Effector memory CD8-positive, alpha-beta T cell (primary cell): ENCODE results near the gene SMYD3.
A peak's percentile ranks its signal among the peaks of the same experiment; 100 is the strongest.

Experiments
- ATAC-seq: fragments of 150-1000 bp; cut with Tn5 transposase; replicated peaks from 2 replicates; pipeline ENCODE4 v1.10.0; 2021; ENCODE audit warnings: mild to moderate bottlenecking, moderate library complexity
- DNase-seq, 3 experiments: peaks; one replicate each; pipeline ENCODE4 v3.0.0; 2021
- H3K27ac Mint-ChIP-seq, 2 donors: one replicate each; pipeline ENCODE4 v1.8.0; 2022; ENCODE audit warnings: mild to moderate bottlenecking in 2 of 2, mixed read lengths in 2 of 2, moderate library complexity in 2 of 2
- H3K27me3 Mint-ChIP-seq, 2 donors: one replicate each; pipeline ENCODE4 v1.8.0; 2022; ENCODE audit warnings: mixed read lengths in 2 of 2
- H3K36me3 Mint-ChIP-seq: one replicate; pipeline ENCODE4 v1.8.0; 2022; ENCODE audit warnings: mild to moderate bottlenecking, moderate library complexity, mixed read lengths; ENCODE audit not compliant: insufficient read depth
- H3K4me1 Mint-ChIP-seq, 2 donors: one replicate each; pipeline ENCODE4 v1.8.0; 2022; ENCODE audit warnings: low read depth in 2 of 2, mixed read lengths in 2 of 2
- H3K4me3 Mint-ChIP-seq, 2 donors: one replicate each; pipeline ENCODE4 v1.8.0; 2022; ENCODE audit warnings: mild to moderate bottlenecking in 2 of 2, mixed read lengths in 2 of 2, moderate library complexity in 2 of 2
- H3K9me3 Mint-ChIP-seq, 2 donors: one replicate each; pipeline ENCODE4 v1.8.0; 2022; ENCODE audit warnings: mixed read lengths in 2 of 2

SMYD3 gene

DNA sequence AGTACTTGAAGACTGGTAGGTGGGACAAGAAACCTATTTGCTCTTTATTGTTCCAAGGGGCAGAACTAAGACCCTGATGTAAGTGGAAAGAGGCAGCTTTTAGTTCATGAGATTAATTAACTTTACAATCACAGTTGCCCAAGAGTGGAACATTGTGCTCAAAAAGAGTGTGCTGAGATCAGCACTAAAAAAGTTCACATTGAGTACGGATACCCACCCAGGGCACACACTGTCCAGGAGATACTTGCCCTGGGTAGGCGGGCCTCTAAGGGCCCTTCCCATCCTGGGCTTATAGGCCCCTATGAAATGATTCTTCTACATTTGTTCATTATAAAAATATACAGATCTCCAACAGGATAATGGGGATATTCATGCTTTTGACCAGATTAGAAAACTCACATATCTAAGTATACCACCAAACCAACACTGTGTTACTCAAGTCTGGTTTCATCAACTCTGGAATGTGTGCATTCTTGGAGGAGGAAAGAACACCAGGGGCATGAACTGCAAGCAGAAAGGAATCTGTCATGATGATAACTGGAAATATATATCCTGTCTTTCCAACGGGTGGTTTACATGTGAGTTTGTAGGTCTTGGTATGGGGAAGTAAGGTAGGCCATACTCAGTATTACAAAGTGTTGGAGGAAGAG lies 626.2 kb downstream of the SMYD3 start:
- Mint-ChIP-seq H3K4me1 (no peaks in the 10 kb centered on the region), H3K36me3 (no peaks in the 10 kb centered on the region), H3K27me3 (no peaks in the 10 kb centered on the region), H3K27ac (no peak overlapping the region), H3K9me3 (no peaks in the 10 kb centered on the region), H3K4me3 (no peak overlapping the region)
- ATAC-seq (no peak), DNase-seq (no peak)

DNA sequence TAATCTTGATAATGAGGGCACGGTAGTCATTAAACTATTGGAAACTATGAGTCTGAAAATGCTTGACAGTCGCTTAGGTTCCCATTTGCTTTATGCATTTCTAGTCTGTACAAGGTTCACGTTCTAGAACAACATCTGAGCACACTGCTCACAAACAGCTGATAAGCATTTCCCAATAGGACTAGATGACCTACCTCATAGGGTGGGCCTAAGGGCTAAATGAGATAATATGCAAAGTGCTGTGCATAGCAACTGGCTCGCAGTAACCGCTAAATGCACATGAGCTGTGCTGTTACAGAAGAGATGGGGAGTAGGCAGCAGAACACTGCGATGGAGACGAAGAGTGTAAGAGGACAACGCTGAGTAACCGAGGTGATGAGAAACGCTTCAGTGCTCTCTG lies 628.0 kb downstream of the SMYD3 start:
- no peak overlapping the region for H3K4me3 Mint-ChIP-seq
- no peaks in the 10 kb centered on the region for H3K9me3 Mint-ChIP-seq
- ATAC-seq = no peak
- DNase-seq = no peak
- no peaks in the 10 kb centered on the region for H3K4me1 Mint-ChIP-seq
- peaks cover 5% of the 10 kb centered on the region for H3K36me3 Mint-ChIP-seq
- H3K27me3 Mint-ChIP-seq = no peaks in the 10 kb centered on the region
- no peak overlapping the region for H3K27ac Mint-ChIP-seq

DNA sequence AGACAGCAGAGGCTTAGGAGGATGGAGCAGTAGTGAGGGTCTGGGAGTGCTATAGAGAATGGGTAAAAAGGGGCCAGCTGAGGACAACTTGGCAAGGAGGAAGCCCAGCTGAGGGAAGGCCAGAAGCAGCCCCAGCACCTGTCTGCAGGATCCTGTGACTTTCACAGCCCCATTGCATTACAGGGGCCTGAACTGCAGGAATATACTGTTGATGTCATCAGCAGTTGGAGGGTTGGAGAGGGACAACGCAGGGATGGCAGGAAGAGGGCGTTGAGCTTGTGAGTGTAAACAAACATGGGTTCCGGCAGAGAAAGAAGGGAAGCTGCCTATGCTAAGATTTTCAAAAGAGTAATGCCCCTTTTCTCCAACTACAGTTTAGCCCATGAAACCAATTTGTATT lies 628.5 kb downstream of the SMYD3 start:
- DNase-seq (no peak), ATAC-seq (no peak)
- no peak overlapping the region for H3K4me3 Mint-ChIP-seq
- H3K27me3 Mint-ChIP-seq = no peaks in the 10 kb centered on the region
- no peaks in the 10 kb centered on the region for H3K9me3 Mint-ChIP-seq
- H3K36me3 Mint-ChIP-seq = peaks cover 5% of the 10 kb centered on the region
- no peak overlapping the region for H3K27ac Mint-ChIP-seq
- no peaks in the 10 kb centered on the region for H3K4me1 Mint-ChIP-seq

DNA sequence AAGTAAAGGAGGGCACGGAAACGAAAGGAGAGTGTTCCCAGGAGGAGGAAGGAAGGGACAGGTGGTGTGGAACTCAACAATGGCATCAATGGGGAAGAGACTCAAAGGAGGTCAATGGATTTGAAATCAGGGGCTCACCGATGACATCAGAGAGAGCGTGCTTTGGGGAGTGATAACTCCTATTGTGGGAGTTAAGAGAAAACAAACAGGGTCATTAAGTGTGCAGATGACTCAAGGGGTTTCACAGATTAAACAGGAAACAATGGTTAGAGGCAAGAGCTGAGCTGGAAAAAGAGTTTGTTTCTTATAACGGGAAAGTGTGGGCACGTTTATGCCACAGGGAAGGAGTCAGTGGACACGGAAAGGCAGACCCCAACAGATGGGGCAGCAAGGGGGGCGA lies 629.1 kb downstream of the SMYD3 start:
- no peaks in the 10 kb centered on the region for H3K9me3 Mint-ChIP-seq
- H3K36me3 Mint-ChIP-seq = peaks cover 5% of the 10 kb centered on the region

DNA sequence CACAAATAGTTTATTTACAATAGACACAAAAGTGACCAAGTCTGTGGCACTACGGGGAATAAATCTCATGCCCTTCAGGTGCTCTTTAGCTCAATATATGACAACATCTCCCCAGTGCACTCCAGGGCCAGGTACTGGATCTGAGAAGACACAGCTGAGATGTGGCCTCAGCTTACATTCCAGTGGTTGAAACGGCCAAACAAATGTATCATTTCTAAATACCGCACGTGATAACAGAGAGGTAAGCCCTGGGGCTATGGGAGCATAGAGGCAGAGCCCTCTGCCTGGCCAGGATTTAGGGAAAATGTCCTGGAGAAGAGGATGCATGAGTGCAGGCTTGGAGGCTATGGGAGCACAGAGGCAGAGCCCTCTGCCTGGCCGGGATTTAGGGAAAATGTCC lies 630.5 kb downstream of the SMYD3 start:
- Mint-ChIP-seq H3K4me3 (no peak overlapping the region), H3K27ac (no peak overlapping the region), H3K4me1 (no peaks in the 10 kb centered on the region), H3K36me3 (peaks cover 5% of the 10 kb centered on the region), H3K27me3 (no peaks in the 10 kb centered on the region), H3K9me3 (no peaks in the 10 kb centered on the region)
- ATAC-seq (no peak), DNase-seq (no peak)

More for the DNA sequence above, 629.1 kb downstream of the SMYD3 start:
- DNase-seq (no peak), ATAC-seq (no peak)
- H3K27me3 Mint-ChIP-seq = no peaks in the 10 kb centered on the region
- no peak overlapping the region for H3K27ac Mint-ChIP-seq
- H3K4me3 Mint-ChIP-seq = no peak overlapping the region
- no peaks in the 10 kb centered on the region for H3K4me1 Mint-ChIP-seq

DNA sequence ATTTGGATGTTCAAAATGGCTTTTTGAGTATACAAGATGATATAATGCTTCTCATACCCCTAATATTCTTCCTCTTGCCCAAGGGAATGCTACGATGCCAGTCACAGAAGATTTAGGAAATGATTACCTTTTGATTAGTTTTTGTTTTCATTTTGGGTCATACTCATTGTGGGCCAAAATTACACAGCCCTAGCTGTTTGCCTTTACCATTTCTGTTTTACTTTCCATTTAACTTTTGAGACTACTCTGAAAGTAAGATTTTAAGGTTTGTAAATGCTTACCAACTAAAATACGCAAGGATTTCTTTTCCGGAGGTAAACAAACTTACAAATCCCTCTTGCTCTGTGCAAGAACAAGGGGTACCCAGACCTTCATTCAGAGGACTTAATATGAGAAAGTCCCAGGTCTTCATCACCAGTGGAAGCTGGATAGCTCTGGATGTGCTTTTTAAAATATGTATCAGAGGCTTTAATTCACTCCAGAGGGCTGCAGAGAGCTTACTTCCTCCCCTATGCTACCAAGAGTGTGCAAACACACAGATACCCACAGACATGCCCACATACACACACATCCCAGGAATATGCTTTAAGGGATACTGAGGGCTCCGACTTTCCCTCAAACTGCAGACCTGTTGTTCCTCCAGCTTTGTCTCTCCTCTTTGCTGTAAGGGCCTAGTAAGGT lies 631.4 kb downstream of the SMYD3 start:
- peaks cover 5% of the 10 kb centered on the region for H3K36me3 Mint-ChIP-seq

DNA sequence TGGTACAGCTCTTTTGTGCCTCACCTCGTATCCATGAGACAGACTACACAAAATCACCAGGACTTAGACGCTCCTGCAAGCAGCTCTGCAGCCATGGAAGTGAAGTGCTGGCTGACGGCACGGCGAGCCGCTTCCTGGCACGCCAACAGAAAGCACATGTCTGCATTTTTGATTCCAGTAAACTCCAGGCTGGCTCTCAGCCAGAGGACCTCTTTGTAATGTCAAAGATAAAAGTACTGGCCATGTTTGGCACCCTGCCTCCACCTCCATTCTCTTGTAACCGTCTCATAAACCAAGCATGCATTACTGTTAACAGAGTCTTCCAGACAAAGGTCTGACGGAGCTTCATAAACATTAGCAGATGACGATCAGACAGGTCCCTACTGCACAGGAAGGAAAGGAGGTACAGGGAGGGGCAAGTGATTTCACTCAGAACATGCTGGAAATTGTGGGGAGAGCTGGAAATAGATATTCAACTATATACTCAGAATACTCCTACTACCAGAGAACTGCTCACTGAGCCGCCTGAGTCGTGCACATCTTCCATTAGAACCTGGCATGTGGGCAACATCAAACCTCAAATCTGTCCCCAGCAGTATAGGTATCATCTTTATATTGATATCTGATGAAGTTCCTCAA lies 632.0 kb downstream of the SMYD3 start:
- Mint-ChIP-seq H3K4me3 (no peak overlapping the region), H3K36me3 (peaks cover 5% of the 10 kb centered on the region), H3K9me3 (no peaks in the 10 kb centered on the region), H3K27me3 (no peaks in the 10 kb centered on the region), H3K27ac (no peak overlapping the region), H3K4me1 (no peaks in the 10 kb centered on the region)
- ATAC-seq = no peak
- no peak for DNase-seq

More for the DNA sequence above, 631.4 kb downstream of the SMYD3 start:
- DNase-seq = no peak
- H3K4me3 Mint-ChIP-seq = no peak overlapping the region
- H3K27ac Mint-ChIP-seq = no peak overlapping the region
- ATAC-seq = no peak
- H3K4me1 Mint-ChIP-seq = no peaks in the 10 kb centered on the region
- no peaks in the 10 kb centered on the region for H3K9me3 Mint-ChIP-seq
- H3K27me3 Mint-ChIP-seq = no peaks in the 10 kb centered on the region

DNA sequence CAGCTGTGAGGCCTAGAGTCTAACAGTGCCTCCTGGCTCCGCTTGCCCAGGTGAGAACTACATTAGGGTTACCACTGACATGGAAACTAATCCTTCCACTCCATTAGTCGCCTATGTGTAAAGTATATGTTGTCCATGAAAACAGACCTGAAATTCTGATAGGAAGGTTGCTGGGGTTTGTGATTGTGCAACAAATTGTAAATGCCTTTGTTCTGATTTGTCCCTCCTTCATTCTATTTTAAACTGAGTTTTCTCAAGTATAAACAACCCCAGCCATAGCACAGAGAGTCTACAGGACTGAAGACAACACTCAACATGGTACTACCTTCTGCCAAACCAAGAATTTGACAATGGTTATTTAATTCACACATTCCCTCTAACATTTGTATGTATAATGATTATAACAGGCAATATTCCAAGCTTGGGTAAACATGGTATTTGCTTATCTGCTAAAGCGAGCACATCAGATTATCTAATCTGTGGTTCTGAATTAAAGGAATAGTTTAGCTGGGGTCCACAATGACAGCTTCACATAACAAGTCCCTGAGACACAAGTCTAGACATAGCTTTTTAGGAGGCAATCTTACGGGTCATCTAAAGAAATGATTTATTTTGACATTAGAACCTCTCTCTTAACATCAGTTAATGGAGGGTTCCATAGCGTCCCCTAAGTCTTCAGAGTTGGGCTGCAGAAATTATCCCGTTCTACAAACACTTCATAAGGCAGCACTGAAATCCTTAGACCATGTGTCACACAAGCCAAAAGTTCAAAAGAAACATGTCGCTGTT lies 633.0 kb downstream of the SMYD3 start:
- Mint-ChIP-seq H3K27ac (no peak overlapping the region), H3K27me3 (no peaks in the 10 kb centered on the region), H3K9me3 (no peaks in the 10 kb centered on the region), H3K4me1 (no peaks in the 10 kb centered on the region), H3K36me3 (peaks cover 5% of the 10 kb centered on the region), H3K4me3 (no peak overlapping the region)
- ATAC-seq = no peak
- DNase-seq = no peak

DNA sequence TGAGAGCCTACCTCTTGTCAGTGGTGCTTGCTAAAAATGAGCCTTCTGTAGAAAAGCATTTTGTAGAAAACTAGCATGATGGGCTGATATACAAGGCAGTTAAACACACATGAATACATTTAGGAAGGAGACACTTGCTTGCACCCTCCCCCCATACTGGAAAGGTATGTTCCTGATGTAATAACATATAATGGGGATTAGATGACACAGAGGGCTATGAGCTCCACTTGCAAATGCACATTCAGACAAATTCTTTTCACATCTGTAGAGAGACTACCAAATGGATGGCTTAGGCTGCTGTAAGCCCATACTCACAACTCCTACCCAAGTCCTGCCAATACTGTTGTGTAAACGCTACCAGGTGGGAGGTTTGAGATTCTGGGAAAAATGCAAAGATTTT lies 634.0 kb downstream of the SMYD3 start:
- DNase-seq = no peak
- Mint-ChIP-seq H3K36me3 (peaks cover 5% of the 10 kb centered on the region), H3K9me3 (no peaks in the 10 kb centered on the region), H3K4me1 (no peaks in the 10 kb centered on the region), H3K4me3 (no peak overlapping the region), H3K27ac (no peak overlapping the region), H3K27me3 (no peaks in the 10 kb centered on the region)
- ATAC-seq = no peak

DNA sequence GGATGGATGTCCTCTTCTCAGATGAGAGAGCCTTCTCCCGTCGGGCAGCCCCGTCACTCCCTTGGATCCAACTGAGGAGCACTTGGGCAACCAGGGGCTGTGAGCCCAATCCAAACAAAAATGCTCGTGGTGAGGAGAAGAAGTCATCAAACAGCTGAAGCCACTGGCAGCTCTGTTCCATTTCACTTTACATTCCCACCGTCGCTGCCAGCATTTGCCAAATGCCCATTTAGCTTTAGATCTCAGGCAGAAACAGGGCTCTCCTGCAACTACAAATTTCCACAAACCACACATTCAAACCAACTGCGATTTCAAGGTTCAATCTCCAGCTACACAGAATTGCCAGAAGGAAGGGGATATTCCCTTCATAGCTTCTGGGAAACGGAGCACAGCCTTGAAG lies 634.6 kb downstream of the SMYD3 start:
- H3K9me3 Mint-ChIP-seq = no peaks in the 10 kb centered on the region
- no peak for DNase-seq
- peaks cover 5% of the 10 kb centered on the region for H3K36me3 Mint-ChIP-seq
- no peaks in the 10 kb centered on the region for H3K27me3 Mint-ChIP-seq
- no peak overlapping the region for H3K27ac Mint-ChIP-seq
- H3K4me3 Mint-ChIP-seq = no peak overlapping the region
- no peak for ATAC-seq
- H3K4me1 Mint-ChIP-seq = no peaks in the 10 kb centered on the region

DNA sequence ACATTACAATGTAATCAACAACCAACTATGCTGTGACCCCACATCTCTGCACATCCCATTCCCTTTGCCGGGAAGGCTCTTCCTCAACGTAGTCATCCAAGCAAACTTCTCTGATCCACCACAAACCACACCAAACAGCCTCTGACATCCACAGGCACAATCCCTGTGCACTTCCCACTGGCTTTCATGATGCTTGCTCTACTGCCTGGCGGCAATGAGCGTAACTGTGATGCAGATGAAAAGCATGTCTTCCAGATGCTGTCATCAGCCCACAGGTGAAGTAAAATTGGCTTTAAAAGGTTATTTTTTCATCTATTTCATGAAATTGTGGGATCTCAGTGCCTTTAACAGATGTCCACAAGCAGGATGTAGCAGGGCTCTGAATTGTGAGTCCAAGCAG lies 635.2 kb downstream of the SMYD3 start:
- Mint-ChIP-seq H3K36me3 (peaks cover 5% of the 10 kb centered on the region), H3K4me3 (no peak overlapping the region), H3K27me3 (no peaks in the 10 kb centered on the region), H3K27ac (peak overlapping the region in 1 of 2 donors; percentile 39), H3K4me1 (no peaks in the 10 kb centered on the region), H3K9me3 (no peaks in the 10 kb centered on the region)
- no peak for DNase-seq
- no peak for ATAC-seq

DNA sequence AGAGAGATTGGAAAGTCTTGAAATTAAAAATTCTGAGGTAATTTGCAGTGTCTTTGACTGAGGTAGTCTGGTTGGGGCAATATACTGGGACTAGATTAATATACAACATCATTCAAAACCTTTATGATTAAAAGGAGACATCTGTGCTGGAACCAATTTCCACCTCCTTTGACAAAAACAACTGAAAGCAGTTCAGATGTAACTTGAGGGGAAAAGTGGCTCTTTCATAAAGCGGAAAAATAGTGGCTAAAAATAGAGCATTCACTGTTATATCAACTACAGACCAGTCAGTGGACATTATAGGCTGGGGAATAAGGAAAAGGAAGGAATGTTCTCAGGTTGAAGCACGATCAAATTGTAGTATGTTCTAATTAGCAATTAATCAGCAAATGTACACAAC lies 635.9 kb downstream of the SMYD3 start:
- H3K27me3 Mint-ChIP-seq = no peaks in the 10 kb centered on the region
- peaks cover 5% of the 10 kb centered on the region for H3K36me3 Mint-ChIP-seq
- DNase-seq = no peak
- no peak for ATAC-seq
- no peaks in the 10 kb centered on the region for H3K4me1 Mint-ChIP-seq
- H3K27ac Mint-ChIP-seq = peak overlapping the region in 1 of 2 donors; percentile 39
- H3K9me3 Mint-ChIP-seq = no peaks in the 10 kb centered on the region
- no peak overlapping the region for H3K4me3 Mint-ChIP-seq

DNA sequence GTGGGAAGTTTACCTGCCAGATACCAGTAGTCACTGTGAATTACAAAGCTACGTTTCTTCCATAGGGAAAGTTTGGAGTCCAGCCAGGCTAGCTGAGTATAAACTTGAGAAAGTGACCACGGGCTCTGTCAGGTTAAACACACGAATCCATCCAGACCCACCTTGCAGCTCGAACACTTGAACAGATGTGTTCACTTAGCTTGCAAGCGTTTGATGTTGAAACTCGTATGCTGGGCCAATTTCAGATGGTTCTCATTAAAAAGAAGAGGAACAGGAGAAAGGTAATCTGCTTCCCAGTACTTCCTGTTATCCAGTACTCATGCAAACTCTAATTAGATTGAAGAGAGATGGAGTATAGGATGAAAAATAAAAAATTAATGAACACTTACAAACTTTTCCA lies 636.4 kb downstream of the SMYD3 start:
- DNase-seq (no peak), ATAC-seq (no peak)
- H3K4me1 Mint-ChIP-seq = no peaks in the 10 kb centered on the region
- peaks cover 5% of the 10 kb centered on the region for H3K36me3 Mint-ChIP-seq
- no peak overlapping the region for H3K27ac Mint-ChIP-seq
- no peaks in the 10 kb centered on the region for H3K9me3 Mint-ChIP-seq
- no peaks in the 10 kb centered on the region for H3K27me3 Mint-ChIP-seq
- no peak overlapping the region for H3K4me3 Mint-ChIP-seq
